Pericardium fibroblast (primary cell): ENCODE measurements around the gene LAD1. TPM values are rescaled to one million over a fixed set of nuclear protein-coding genes. Genes with fewer than 3 reads are reported as not detected.

ENCODE experiments used
- total RNA-seq: library from RNA; depleted of rRNA; stranded (reverse); fragments of >200 nt; gene quantifications from 2 replicates; pipeline ENCODE4 v1.2.3, GENCODE V29; 2015

Gene LAD1
- 8.6 TPM in 1 of 2 replicates, not detected in the other for total RNA-seq

GRCh38 chr1:201399018-201399351 lies at the start of gene LAD1:
Gene LAD1 (minus strand): TSS chr1:201399324. CDS start chr1:201399306, 18 bp downstream.

GRCh38 chr1:201377611-201378092 lies 21.5 kb downstream of the LAD1 start, which contains the start of gene TNNT2:
Gene TNNT2 (minus strand): TSS chr1:201377680. CDS start chr1:201373254, 4,426 bp downstream.

Other genes starting within 250 kb of the LAD1 start
- gene TMEM9, start 244.8 kb downstream of the LAD1 start, total RNA-seq = 80.6 and 104 TPM in 2 replicates
- not detected in 2 replicates for gene IGFN1, start 208.5 kb downstream of the LAD1 start, total RNA-seq
- not detected in 2 replicates for gene PKP1, start 115.8 kb downstream of the LAD1 start, total RNA-seq
- 16.0 and 21.7 TPM in 2 replicates for gene TNNT2, start 21.6 kb downstream of the LAD1 start, total RNA-seq
- gene TNNI1, start 22.4 kb upstream of the LAD1 start, total RNA-seq = 0.23 and 31.5 TPM in 2 replicates
- 34.0 and 82.1 TPM in 2 replicates for gene PHLDA3, start 69.9 kb upstream of the LAD1 start, total RNA-seq
- gene CSRP1, start 107.8 kb upstream of the LAD1 start, total RNA-seq = 129 and 608 TPM in 2 replicates
- gene NAV1, start 139.8 kb upstream of the LAD1 start, total RNA-seq = 45.1 and 56.9 TPM in 2 replicates